Superior temporal gyrus (tissue), 1 donor: ENCODE data around the gene LAPTM5.
A peak's percentile ranks its signal among the peaks of the same experiment; 100 is the strongest.

Experiments used
- DNase-seq: peaks from one replicate; pipeline ENCODE4 v3.0.0-alpha.2; 2016; ENCODE audit errors: extremely low spot score

The LAPTM5 gene

GRCh38 chr1:30743584-30744059 is 14.0 kb downstream of the LAPTM5 start:
- no peak for DNase-seq

GRCh38 chr1:30742963-30743559 is 14.5 kb downstream of the LAPTM5 start:
- DNase-seq = no peak

- DNase-seq = no peak
Observed at GRCh38 chr1:30742300-30742962, 15.1 kb downstream of the LAPTM5 start.

GRCh38 chr1:30741239-30741894 is 16.2 kb downstream of the LAPTM5 start:
- DNase-seq = no peak

- DNase-seq = no peak
Observed at GRCh38 chr1:30740251-30741238, 17.0 kb downstream of the LAPTM5 start.

- DNase-seq = no peak
Observed at GRCh38 chr1:30739601-30740000, 18.0 kb downstream of the LAPTM5 start.

- DNase-seq = no peak
Observed at GRCh38 chr1:30738715-30739559, 18.6 kb downstream of the LAPTM5 start.

- DNase-seq = no peak
Observed at GRCh38 chr1:30738040-30738714, 19.4 kb downstream of the LAPTM5 start.

GRCh38 chr1:30737357-30738039 is 20.1 kb downstream of the LAPTM5 start:
- DNase-seq = no peak

GRCh38 chr1:30735668-30736498 is 21.7 kb downstream of the LAPTM5 start:
- DNase-seq = no peak

- DNase-seq = no peak
Observed at GRCh38 chr1:30735124-30735523, 22.4 kb downstream of the LAPTM5 start.

- no peak for DNase-seq
Observed at GRCh38 chr1:30734580-30734979, 23.0 kb downstream of the LAPTM5 start.

- no peak for DNase-seq
Observed at GRCh38 chr1:30734106-30734505, 23.5 kb downstream of the LAPTM5 start.

GRCh38 chr1:30733493-30733892 is 24.1 kb downstream of the LAPTM5 start:
- no peak for DNase-seq

- peak; percentile 48 for DNase-seq
Observed at GRCh38 chr1:30732277-30732996, 25.1 kb downstream of the LAPTM5 start.

- DNase-seq = no peak
Observed at GRCh38 chr1:30731806-30732276, 25.7 kb downstream of the LAPTM5 start.

- no peak for DNase-seq
Observed at GRCh38 chr1:30731109-30731805, 26.3 kb downstream of the LAPTM5 start.
